Dendritic cell treated with granulocyte-macrophage colony-stimulating factor and Interleukin-4, amounts not matched to agents 40 ng/mL and 50 ng/mL, for 4 days (primary cell): Measurements from ENCODE around the gene TCERG1L.

Experiments
- H3K27ac Mint-ChIP-seq: one replicate; pipeline ENCODE4 v1.8.0; 2022; ENCODE audit warnings: mild to moderate bottlenecking, mixed read lengths
- H3K27me3 Mint-ChIP-seq: one replicate; pipeline ENCODE4 v1.8.0; 2022; ENCODE audit warnings: mild to moderate bottlenecking, mixed read lengths
- H3K36me3 Mint-ChIP-seq: one replicate; pipeline ENCODE4 v1.8.0; 2022; ENCODE audit warnings: low read depth, mixed read lengths
- H3K4me1 Mint-ChIP-seq: one replicate; pipeline ENCODE4 v1.8.0; 2022; ENCODE audit warnings: low read depth, mixed read lengths
- H3K4me3 Mint-ChIP-seq: one replicate; pipeline ENCODE4 v1.8.0; 2022; ENCODE audit warnings: mild to moderate bottlenecking, moderate library complexity, mixed read lengths
- H3K9me3 Mint-ChIP-seq: one replicate; pipeline ENCODE4 v1.8.0; 2022; ENCODE audit warnings: mixed read lengths
- intact Hi-C: fragments of 100-400 bp; cut with micrococcal nuclease; formaldehyde crosslinking; loops from one replicate; pipeline ENCODE4 v1.15.0; 2022

Gene TCERG1L

DNA sequence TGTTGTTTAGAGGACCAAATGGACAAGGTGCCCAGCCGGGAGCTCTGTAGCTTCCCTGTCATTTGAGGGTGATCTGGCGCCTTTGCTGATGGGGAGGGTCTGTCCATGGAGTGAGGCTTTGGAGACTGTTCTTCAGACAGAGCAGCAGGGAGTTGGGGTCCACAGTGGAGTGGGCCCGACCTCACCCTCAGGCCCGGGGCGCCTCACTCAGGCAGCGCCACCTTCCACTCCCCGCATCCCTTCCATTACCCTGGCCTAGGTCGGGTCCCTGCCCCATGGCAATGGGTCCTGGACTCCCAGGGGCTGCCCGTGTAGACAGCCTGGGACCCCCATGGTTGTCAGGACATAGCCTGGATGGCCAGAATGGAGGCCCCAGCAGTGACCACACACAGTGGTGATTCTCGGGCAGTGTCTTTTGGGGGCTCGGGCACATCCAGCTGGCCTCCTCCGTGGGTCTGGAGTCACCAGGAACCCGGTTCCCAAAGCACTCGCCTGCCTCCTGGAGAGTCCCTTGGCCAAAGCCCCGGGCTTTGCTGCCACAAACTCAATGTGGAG, 38.5 kb downstream of the TCERG1L start:
- Mint-ChIP-seq H3K4me3 (no peak overlapping the region), H3K4me1 (no peaks in the 10 kb centered on the region), H3K27me3 (no peaks in the 10 kb centered on the region), H3K9me3 (no peaks in the 10 kb centered on the region), H3K27ac (no peak overlapping the region), H3K36me3 (no peaks in the 10 kb centered on the region)
- intact Hi-C loops = no loop called here

DNA sequence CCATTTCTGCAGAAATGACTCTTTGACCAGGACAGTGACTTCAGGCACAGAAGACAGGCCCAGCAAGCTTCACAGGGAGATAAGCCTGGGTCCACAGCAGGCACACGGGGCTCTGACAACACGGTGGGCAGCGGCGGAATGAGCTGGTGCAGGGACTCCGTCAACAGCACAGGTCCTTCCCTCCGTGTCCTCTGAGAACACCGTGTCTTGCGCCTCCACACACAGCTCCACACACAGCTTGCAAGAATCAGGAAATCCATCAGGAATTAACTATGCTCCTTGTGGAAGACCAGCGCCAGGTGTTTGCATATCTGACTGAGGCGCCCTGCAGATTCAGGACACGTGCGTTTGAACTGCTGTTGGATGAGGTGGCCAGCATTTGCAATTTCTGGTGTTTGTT, 39.6 kb downstream of the TCERG1L start:
- H3K27me3 Mint-ChIP-seq = no peaks in the 10 kb centered on the region

GRCh38 chr10:131271195-131271880, 40.2 kb downstream of the TCERG1L start:
- H3K27ac Mint-ChIP-seq = no peak overlapping the region
- H3K9me3 Mint-ChIP-seq = no peaks in the 10 kb centered on the region
- no peak overlapping the region for H3K4me3 Mint-ChIP-seq
- H3K36me3 Mint-ChIP-seq = no peaks in the 10 kb centered on the region
- intact Hi-C loops = no loop called here
- H3K27me3 Mint-ChIP-seq = no peaks in the 10 kb centered on the region
- H3K4me1 Mint-ChIP-seq = no peaks in the 10 kb centered on the region

More for the DNA sequence above, 39.6 kb downstream of the TCERG1L start:
- Mint-ChIP-seq H3K4me3 (no peak overlapping the region), H3K9me3 (no peaks in the 10 kb centered on the region), H3K36me3 (no peaks in the 10 kb centered on the region), H3K4me1 (no peaks in the 10 kb centered on the region), H3K27ac (no peak overlapping the region)
- intact Hi-C loops = no loop called here

- H3K27me3 Mint-ChIP-seq = no peaks in the 10 kb centered on the region
- no peaks in the 10 kb centered on the region for H3K36me3 Mint-ChIP-seq
- H3K27ac Mint-ChIP-seq = no peak overlapping the region
- no peak overlapping the region for H3K4me3 Mint-ChIP-seq
- intact Hi-C loops = no loop called here
- no peaks in the 10 kb centered on the region for H3K9me3 Mint-ChIP-seq
- no peaks in the 10 kb centered on the region for H3K4me1 Mint-ChIP-seq
These were observed 40.9 kb downstream of the TCERG1L start for GRCh38 chr10:131270461-131271190.

DNA sequence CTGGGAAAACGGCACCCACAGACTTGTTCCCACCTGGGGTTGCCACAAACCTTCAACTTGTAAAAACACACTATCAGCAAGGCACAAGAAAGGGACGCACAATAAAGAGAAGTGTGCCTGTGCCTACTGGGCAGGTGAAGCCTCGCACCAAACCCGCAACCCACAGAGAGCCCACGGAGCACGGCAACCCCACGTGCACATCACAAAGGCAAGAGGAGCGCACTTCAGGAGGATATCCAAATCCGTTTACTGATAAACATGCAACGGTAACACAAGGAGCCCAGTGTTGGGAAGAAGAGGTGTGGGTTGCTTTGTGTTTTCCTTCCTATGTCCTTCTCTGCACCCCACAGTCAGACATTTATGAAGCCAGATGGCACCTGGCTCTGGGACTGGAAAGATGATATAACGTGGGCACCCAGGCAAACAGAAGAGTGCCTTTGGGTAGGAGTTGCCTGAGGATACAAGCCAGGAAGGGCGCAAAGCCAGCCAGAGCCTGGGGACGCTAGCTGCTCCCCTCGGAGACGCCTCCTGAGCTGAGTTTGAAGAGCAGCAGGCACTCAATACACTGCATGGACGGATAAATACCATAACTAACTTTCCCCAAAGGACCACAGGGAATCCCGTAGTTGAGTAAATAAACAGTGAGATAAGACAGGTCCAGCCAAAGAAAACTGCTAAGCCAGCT, 41.6 kb downstream of the TCERG1L start:
- intact Hi-C loops = no loop called here
- H3K4me3 Mint-ChIP-seq = no peak overlapping the region
- H3K9me3 Mint-ChIP-seq = no peaks in the 10 kb centered on the region
- H3K27me3 Mint-ChIP-seq = no peaks in the 10 kb centered on the region
- no peak overlapping the region for H3K27ac Mint-ChIP-seq
- no peaks in the 10 kb centered on the region for H3K36me3 Mint-ChIP-seq
- H3K4me1 Mint-ChIP-seq = no peaks in the 10 kb centered on the region

DNA sequence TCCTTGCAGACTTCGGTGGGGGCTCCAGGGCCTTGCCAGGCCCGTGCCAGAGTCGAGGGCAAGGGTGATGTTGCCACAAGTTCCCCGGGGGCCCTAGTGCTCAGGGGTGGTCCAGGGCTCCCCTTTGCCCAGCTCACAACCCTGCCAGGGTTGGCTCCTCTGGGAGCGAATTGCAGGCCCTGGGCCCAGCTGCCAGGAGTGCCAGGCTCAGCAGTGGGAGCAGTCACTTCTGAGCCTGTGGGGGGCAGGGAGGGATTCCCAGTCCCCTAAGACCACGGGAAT, 43.8 kb downstream of the TCERG1L start:
- H3K27ac Mint-ChIP-seq = no peak overlapping the region
- no peaks in the 10 kb centered on the region for H3K4me1 Mint-ChIP-seq
- H3K9me3 Mint-ChIP-seq = no peaks in the 10 kb centered on the region
- H3K36me3 Mint-ChIP-seq = no peaks in the 10 kb centered on the region
- no peak overlapping the region for H3K4me3 Mint-ChIP-seq
- H3K27me3 Mint-ChIP-seq = no peaks in the 10 kb centered on the region
- intact Hi-C loops = no loop called here

DNA sequence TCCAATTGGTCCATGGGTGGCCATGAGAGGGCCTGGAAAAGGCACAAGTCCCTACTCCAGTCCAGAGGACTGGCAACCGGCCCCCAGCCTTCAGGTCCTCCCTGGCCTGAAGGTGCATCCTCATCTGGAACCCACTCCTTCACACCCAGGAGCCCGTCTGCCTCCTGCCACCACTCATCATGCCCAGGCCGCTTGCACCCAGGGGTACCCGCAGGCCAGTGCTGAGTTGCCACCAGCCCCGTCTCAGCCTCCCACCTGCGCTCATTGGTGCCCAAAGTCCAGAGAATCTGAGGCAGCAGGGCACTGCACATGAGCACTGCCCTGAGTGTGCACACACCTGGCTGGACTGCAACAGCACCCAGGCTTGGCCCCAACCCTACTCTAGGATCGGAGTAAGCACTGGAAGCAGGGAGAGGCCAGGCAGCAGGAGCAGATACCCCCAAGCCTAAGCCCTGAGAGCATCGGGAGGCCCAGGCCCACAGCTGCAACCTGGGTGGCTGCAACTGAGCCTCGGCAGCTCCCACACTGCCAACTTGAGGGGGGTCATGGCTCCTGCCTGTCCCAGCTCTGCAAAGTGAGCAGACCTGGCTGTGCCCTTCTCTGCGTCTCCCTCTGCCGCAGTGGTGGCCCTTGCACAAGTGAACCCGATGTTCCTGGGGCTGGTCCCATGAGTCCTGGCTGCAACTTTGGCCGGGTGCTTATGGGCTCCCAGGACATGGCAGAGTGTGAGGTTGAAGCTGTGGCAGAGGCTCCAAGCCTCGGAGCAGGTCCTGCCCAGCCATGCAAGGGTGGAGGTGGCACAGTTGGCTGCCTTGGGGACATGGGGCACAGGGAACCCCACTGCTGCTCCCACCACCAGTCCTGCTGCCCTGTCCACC, 44.3 kb downstream of the TCERG1L start:
- no peak overlapping the region for H3K4me3 Mint-ChIP-seq
- H3K36me3 Mint-ChIP-seq = no peaks in the 10 kb centered on the region
- H3K4me1 Mint-ChIP-seq = no peaks in the 10 kb centered on the region
- no peak overlapping the region for H3K27ac Mint-ChIP-seq
- intact Hi-C loops = no loop called here
- no peaks in the 10 kb centered on the region for H3K9me3 Mint-ChIP-seq
- no peaks in the 10 kb centered on the region for H3K27me3 Mint-ChIP-seq

DNA sequence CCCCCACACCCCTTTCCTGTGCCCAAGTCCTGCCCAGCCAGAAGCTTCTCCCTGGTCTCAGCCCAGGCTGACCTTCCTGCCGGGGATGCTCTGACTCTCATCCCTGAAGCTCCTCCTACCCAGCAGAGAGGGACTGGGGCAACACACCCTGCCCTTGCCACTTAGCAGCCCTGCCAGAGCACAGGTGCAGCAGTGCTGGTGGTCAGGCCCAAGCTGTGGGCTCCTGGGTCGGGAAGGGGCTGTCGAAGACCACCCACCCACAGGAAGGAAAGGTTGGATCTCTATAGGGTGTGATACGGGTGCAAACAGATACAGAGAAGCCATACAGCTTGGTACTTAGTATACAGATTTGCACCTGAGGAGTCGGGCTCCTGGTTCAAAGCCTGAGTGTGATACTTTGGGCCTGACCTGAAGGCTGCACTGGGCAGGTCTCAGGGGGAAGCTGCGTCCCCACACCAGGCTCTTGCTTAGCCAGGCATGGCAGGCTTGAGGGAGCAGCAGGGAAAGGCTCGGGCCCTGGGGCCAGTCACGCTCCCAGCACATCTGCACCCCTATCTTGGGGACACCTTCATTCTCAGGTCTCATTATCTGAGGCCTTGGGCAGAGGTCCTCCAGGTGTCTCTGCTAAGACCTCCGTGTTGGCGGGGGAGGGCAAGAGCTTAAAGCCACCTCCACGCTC, 47.3 kb downstream of the TCERG1L start:
- Mint-ChIP-seq H3K27me3 (no peaks in the 10 kb centered on the region), H3K27ac (no peak overlapping the region), H3K4me1 (no peaks in the 10 kb centered on the region), H3K4me3 (no peak overlapping the region), H3K9me3 (no peaks in the 10 kb centered on the region), H3K36me3 (no peaks in the 10 kb centered on the region)
- intact Hi-C loops = no loop called here

GRCh38 chr10:131261890-131262475, 49.5 kb downstream of the TCERG1L start:
- H3K36me3 Mint-ChIP-seq = no peaks in the 10 kb centered on the region
- no peaks in the 10 kb centered on the region for H3K9me3 Mint-ChIP-seq
- H3K27me3 Mint-ChIP-seq = no peaks in the 10 kb centered on the region
- intact Hi-C loops = no loop called here
- H3K27ac Mint-ChIP-seq = no peak overlapping the region
- no peak overlapping the region for H3K4me3 Mint-ChIP-seq
- H3K4me1 Mint-ChIP-seq = no peaks in the 10 kb centered on the region

DNA sequence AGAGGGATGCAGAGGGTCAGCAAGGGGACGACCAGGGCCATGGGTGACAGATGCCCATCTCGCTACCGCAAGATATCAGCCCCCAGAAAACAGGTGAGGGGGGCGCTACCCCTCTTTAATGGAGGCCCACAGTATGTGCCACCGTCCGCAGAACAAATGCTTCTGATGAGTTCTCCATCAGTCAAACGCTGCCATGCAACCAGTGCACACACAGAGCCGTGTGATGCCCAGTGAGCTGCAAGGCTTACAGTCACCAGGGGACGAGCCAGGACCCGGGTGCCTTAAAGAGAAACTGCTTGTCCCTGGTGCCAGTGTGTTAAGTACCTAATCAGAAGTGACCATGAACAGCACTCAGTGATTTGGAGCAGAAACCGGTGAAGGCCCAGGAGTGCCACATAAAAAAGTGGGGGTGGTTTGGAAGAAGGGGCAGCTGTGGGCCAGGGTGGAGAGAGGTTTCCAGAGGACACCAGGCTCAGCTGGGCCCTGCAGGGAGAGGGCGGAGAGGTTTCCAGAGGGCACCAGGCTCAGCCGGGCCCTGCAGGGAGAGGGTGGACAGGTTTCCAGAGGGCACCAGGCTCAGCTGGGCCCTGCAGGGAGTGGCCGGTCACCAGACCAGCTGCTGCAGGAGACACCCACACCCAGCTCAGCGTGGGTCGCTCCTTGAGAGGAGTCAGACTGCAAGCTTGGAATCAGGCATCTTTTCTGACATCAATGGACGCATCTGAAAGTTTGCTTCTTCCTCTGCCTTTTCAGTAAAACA, 50.9 kb downstream of the TCERG1L start:
- Mint-ChIP-seq H3K4me3 (no peak overlapping the region), H3K4me1 (no peaks in the 10 kb centered on the region)
- intact Hi-C loops = no loop called here

GRCh38 chr10:131260031-131260430, 51.5 kb downstream of the TCERG1L start:
- intact Hi-C loops = no loop called here
- Mint-ChIP-seq H3K4me3 (no peak overlapping the region), H3K27me3 (no peaks in the 10 kb centered on the region)

More for the DNA sequence above, 50.9 kb downstream of the TCERG1L start:
- no peak overlapping the region for H3K27ac Mint-ChIP-seq
- no peaks in the 10 kb centered on the region for H3K36me3 Mint-ChIP-seq
- no peaks in the 10 kb centered on the region for H3K27me3 Mint-ChIP-seq
- H3K9me3 Mint-ChIP-seq = no peaks in the 10 kb centered on the region

GRCh38 chr10:131259535-131259934, 52.0 kb downstream of the TCERG1L start:
- H3K27me3 Mint-ChIP-seq = no peaks in the 10 kb centered on the region
- no peaks in the 10 kb centered on the region for H3K9me3 Mint-ChIP-seq
- H3K4me1 Mint-ChIP-seq = no peaks in the 10 kb centered on the region
- H3K4me3 Mint-ChIP-seq = no peak overlapping the region
- no peak overlapping the region for H3K27ac Mint-ChIP-seq
- intact Hi-C loops = no loop called here
- no peaks in the 10 kb centered on the region for H3K36me3 Mint-ChIP-seq

More at GRCh38 chr10:131260031-131260430, 51.5 kb downstream of the TCERG1L start:
- Mint-ChIP-seq H3K4me1 (no peaks in the 10 kb centered on the region), H3K36me3 (no peaks in the 10 kb centered on the region), H3K9me3 (no peaks in the 10 kb centered on the region), H3K27ac (no peak overlapping the region)
